ENCODE results near the gene MAP2K5. TPM values are rescaled to one million over a fixed set of nuclear protein-coding genes. Genes with fewer than 3 reads are reported as not detected.

The MAP2K5 gene
- total and polyA plus RNA-seq, 9 of the 15 experiments (the other 6 are each of a cell fraction or from before 2014, with no cell fraction given): 0.41 to 16.5 (median 7.5) TPM

GRCh38 chr15:67501836-67502461, 40.6 kb upstream of the MAP2K5 start:
- FAIRE-seq (no peak), ATAC-seq (no peak), DNase-seq (ENCODE audit: extremely low read depth in 1 of 4, low spot score in 3 of 4) (no peak)
- H3K27me3 ChIP-seq (ENCODE audit: control insufficient read depth in 2 of 2, insufficient read depth in 2 of 2, low read length in 2 of 2): no peaks in the 10 kb centered on the region
- intact Hi-C loops (cut with micrococcal nuclease): loop anchor here (1.0 kb wide), 1 partner anchor 331 kb away; no protein-coding TSS in a partner anchor
- WGBS (ENCODE audit: insufficient coverage, low coverage, missing lambda C conversion rate): 56% methylated on average over 13 of the region's 13 CpGs
- H3K27ac ChIP-seq (ENCODE audit: extremely low read depth, low read depth, low read length): no peak overlapping the region
- no peaks in the 10 kb centered on the region for H4K20me1 ChIP-seq (replicated peaks; ENCODE audit: control insufficient read depth, insufficient read depth, low read length)
- H3K36me3 ChIP-seq (ENCODE audit: control insufficient read depth, insufficient read depth, low read length): no peaks in the 10 kb centered on the region
- H3K4me3 ChIP-seq: no peak overlapping the region
- no peaks in the 10 kb centered on the region for H3K9me1 ChIP-seq (ENCODE audit: control insufficient read depth, insufficient read depth, low read length)
- CTCF ChIA-PET (ENCODE audit: low intra/inter-chr PET ratio): interaction anchor here (2.4 to 2.8 kb wide), 2 partner anchors 330 to 334 kb away, joined by 13 to 20 read pairs; no protein-coding TSS in a partner anchor
- no peaks in the 10 kb centered on the region for H3K4me1 ChIP-seq (replicated peaks in 1 of 2; ENCODE audit: control insufficient read depth in 2 of 2, insufficient read depth in 2 of 2, low read length in 2 of 2)
- no peak for TF ChIP-seq PTRF (tag; IDR thresholded peaks at IDR 0.05)
- no peak for TF ChIP-seq SPI1 (IDR thresholded peaks at IDR 0.05; ENCODE audit: borderline replicate concordance, low read depth, low read length)
- TF ChIP-seq SRF (CRISPR knock-in tag; IDR thresholded peaks at IDR 0.05): no peak
- no peak for TF ChIP-seq SNAPC5 (CRISPR knock-in tag; IDR thresholded peaks at IDR 0.05)
- TF ChIP-seq HMGN3 (IDR thresholded peaks at IDR 0.05; ENCODE audit: borderline replicate concordance, extremely low read depth, insufficient read length, low read depth, low read length): no peak
- no peak for TF ChIP-seq PCBP1 (IDR thresholded peaks at IDR 0.05; ENCODE audit: low read depth, low read length, poor library complexity, severe bottlenecking)
- TF ChIP-seq BACH1 (tag; IDR thresholded peaks at IDR 0.05): no peak
- TF ChIP-seq ZNF12 (CRISPR knock-in tag; IDR thresholded peaks at IDR 0.05): no peak
- no peak for TF ChIP-seq ZNF740 (CRISPR knock-in tag; IDR thresholded peaks at IDR 0.05)
- no peak for TF ChIP-seq ZNF740 (tag; IDR thresholded peaks at IDR 0.05)
- TF ChIP-seq ZNF778 (CRISPR knock-in tag; IDR thresholded peaks at IDR 0.05): no peak
- no peak for TF ChIP-seq CREB3 (tag; conservative IDR thresholded peaks at IDR 0.05; ENCODE audit: low read depth)
- no peak for TF ChIP-seq LCOR (CRISPR knock-in tag; IDR thresholded peaks at IDR 0.05)
- no peak for TF ChIP-seq LARP7 (IDR thresholded peaks at IDR 0.05)
- no peak for TF ChIP-seq ZBTB1 (CRISPR knock-in tag; IDR thresholded peaks at IDR 0.05; ENCODE audit: borderline replicate concordance, low read depth)
- H3K79me2 ChIP-seq (ENCODE audit: control insufficient read depth, insufficient read depth, low read length): no peaks in the 10 kb centered on the region
- H3K9me3 ChIP-seq (replicated peaks; ENCODE audit: control insufficient read depth, insufficient read depth, low read depth, low read length): no peaks in the 10 kb centered on the region
- in situ Hi-C loops (cut with MboI): no loop called here
- no TSS peak for BruUV-seq (replicated peaks)
- H3K4me2 ChIP-seq (ENCODE audit: insufficient read depth, low read length): no peak overlapping the region
- POLR2A ChIA-PET: interaction anchor here (0.7 to 1.5 kb wide), 5 partner anchors 8 to 20 kb away, joined by 3 to 5 read pairs (median 4); no protein-coding TSS in a partner anchor
- no peak overlapping the region for H3K9ac ChIP-seq (ENCODE audit: insufficient read depth in 1 of 2, low read depth in 2 of 2, low read length in 2 of 2)
- peak overlapping the region; percentile 56 for H2AFZ ChIP-seq (ENCODE audit: low read depth, low read length)
